GM10266 (cell line): ENCODE measurements around the gene KATNIP.

Experiments
- DNase-seq: peaks from one replicate; pipeline ENCODE4 v3.0.0; 2012; ENCODE audit errors: extremely low spot score
- CTCF ChIP-seq: IDR thresholded peaks from 2 replicates; pipeline ENCODE4 v1.5.1; 2012; ENCODE audit warnings: mild to moderate bottlenecking, low read depth; ENCODE audit not compliant: control insufficient read depth, insufficient read depth; ENCODE audit errors: missing control alignments

Gene KATNIP

GRCh38 chr16:27596411-27596810, 46.5 kb downstream of the KATNIP start:
- no peak for DNase-seq
- no peak for TF ChIP-seq CTCF

- DNase-seq: no peak
Measured at GRCh38 chr16:27597361-27597760, 47.4 kb downstream of the KATNIP start.

GRCh38 chr16:27598220-27598619, 48.3 kb downstream of the KATNIP start:
- TF ChIP-seq CTCF: no peak
- no peak for DNase-seq

More at GRCh38 chr16:27597361-27597760, 47.4 kb downstream of the KATNIP start:
- no peak for TF ChIP-seq CTCF

GRCh38 chr16:27598931-27599565, 49.1 kb downstream of the KATNIP start:
- no peak for DNase-seq
- TF ChIP-seq CTCF: no peak

GRCh38 chr16:27599606-27600005, 49.7 kb downstream of the KATNIP start:
- DNase-seq: no peak
- TF ChIP-seq CTCF: no peak
